Medulla oblongata (tissue), 1 donor: ENCODE data around the gene CRYBG3.

ENCODE experiments used
- DNase-seq: peaks from one replicate; pipeline ENCODE4 v3.0.0-alpha.2; 2015; ENCODE audit errors: extremely low spot score

CRYBG3 gene

GRCh38 chr3:97942801-97943546 is 121.2 kb downstream of the CRYBG3 start:
- no peak for DNase-seq

GRCh38 chr3:97948351-97949109 is 126.7 kb downstream of the CRYBG3 start:
- DNase-seq, result no peak

GRCh38 chr3:97949110-97949485 is 127.3 kb downstream of the CRYBG3 start:
- no peak for DNase-seq

GRCh38 chr3:97949743-97950142 is 127.9 kb downstream of the CRYBG3 start:
- DNase-seq, result no peak

GRCh38 chr3:97950360-97950759 is 128.5 kb downstream of the CRYBG3 start:
- DNase-seq, result no peak

GRCh38 chr3:97952280-97952679 is 130.5 kb downstream of the CRYBG3 start:
- DNase-seq, result no peak

GRCh38 chr3:97952872-97953271 is 131.1 kb downstream of the CRYBG3 start:
- DNase-seq, result no peak

- no peak for DNase-seq
Measured at GRCh38 chr3:97954228-97954827, 132.5 kb downstream of the CRYBG3 start.

GRCh38 chr3:97956051-97956450 is 134.2 kb downstream of the CRYBG3 start:
- DNase-seq, result no peak

- no peak for DNase-seq
Measured at GRCh38 chr3:97957617-97958311, 136.0 kb downstream of the CRYBG3 start.

- no peak for DNase-seq
Measured at GRCh38 chr3:97958396-97958795, 136.6 kb downstream of the CRYBG3 start.

- DNase-seq, result no peak
Measured at GRCh38 chr3:97958796-97959195, 137.0 kb downstream of the CRYBG3 start.

GRCh38 chr3:97959872-97960271 is 138.1 kb downstream of the CRYBG3 start:
- no peak for DNase-seq

GRCh38 chr3:97960551-97960950 is 138.7 kb downstream of the CRYBG3 start:
- no peak for DNase-seq

GRCh38 chr3:97960993-97961766 is 139.4 kb downstream of the CRYBG3 start:
- no peak for DNase-seq

GRCh38 chr3:97967966-97968365 is 146.2 kb downstream of the CRYBG3 start:
- DNase-seq, result no peak

- no peak for DNase-seq
Measured at GRCh38 chr3:97968376-97968775, 146.6 kb downstream of the CRYBG3 start.

- no peak for DNase-seq
Measured at GRCh38 chr3:97969541-97969940, 147.7 kb downstream of the CRYBG3 start.

- DNase-seq, result no peak
Measured at GRCh38 chr3:97970156-97970555, 148.3 kb downstream of the CRYBG3 start.

- no peak for DNase-seq
Measured at GRCh38 chr3:97970956-97971620, 149.3 kb downstream of the CRYBG3 start.
